HG03196 (cell line): ENCODE measurements around the gene NFRKB.

Source experiments
- ATAC-seq: cut with Tn5 transposase; IDR thresholded peaks from one replicate; pipeline ENCODE4 v1.9.1; 2021; ENCODE audit not compliant: unreplicated experiment

Gene NFRKB

DNA sequence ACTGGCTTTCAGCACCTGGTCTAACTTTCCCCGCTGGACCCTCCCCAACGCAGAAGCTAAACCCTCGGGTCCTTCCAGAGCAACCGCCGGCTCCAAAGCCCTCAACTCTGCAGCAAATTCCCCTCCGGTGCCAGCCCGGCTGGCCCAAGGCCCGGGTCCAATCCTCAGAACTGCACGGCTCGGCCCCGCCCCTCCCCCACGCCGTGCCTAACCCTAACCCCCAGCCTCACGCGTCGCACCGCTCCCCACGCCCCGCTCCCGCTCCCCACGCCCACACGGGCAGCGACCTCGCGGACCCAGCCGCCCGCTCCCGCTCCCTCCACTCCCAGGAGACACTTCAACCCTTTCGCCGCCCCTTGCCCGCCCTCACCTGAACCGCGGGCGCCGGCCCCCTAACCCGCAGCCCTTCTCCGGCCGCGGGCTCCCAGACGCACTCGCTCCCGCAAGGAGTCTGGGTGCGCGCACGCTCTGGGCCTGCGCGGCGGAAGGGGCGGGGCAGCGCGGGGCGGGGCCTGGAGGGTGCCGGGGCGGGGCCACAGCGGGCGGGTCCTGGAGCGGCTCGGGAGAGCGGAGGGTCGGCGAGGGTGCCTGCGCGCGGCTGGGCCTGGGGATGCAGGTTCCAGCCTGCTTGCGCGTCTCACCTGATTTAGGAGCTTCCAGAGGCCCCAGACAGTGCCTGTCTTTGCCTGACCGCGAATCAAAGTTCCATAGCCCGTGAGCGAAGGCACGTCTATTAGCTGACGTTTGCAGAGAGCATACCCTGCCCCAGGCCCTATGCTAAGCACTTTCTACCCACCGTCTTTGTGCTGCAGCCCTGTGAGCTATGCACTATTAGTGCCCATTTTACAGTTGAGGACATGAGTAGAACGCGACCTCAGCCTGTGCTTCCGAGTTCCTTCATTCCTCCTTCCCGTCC, at the start of gene NFRKB:
Gene NFRKB (minus strand): TSS at position 453 of the 916 bp plus-strand sequence. CDS start 2,729 bp downstream, outside the sequence.
- peak; percentile 95 for ATAC-seq

DNA sequence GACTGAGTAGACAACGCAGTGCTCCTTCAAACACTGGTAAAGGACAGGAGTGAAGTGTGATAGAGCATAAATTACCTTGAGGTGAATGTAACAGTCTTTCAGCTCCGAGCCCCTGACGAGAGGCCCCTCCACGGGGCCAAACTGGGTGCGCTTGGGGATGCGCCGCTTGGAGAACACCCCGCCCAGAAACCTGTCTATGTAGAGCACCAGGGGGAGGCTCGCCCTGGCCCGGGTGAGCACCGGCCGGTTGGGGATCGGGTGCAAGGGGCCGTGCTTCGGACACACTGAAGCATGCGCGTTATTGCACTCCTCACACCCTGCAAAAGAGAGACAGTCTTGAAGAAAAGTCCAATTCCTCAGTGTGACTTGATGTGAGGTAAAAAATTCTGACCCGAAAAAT, 49.3 kb upstream of the NFRKB start:
- no peak for ATAC-seq

DNA sequence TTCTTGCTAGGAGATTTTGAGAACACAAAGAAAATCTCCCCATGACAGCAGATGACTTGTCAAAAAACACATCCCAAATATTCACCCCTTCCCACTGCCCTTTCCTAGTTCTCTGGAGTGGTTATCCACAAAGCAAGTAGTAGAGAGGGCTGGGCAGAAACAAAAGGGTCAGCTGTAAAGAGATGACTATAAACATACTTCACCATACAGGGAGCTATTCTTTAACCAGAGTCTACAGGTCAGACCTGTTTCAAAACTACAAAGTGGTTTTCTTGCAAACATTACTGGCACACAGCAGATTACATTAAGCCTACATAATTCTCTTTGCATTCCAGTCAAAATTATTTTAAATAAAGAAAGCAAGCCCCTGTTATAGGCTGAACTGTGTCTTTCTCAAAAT, 47.7 kb upstream of the NFRKB start:
- ATAC-seq = no peak

DNA sequence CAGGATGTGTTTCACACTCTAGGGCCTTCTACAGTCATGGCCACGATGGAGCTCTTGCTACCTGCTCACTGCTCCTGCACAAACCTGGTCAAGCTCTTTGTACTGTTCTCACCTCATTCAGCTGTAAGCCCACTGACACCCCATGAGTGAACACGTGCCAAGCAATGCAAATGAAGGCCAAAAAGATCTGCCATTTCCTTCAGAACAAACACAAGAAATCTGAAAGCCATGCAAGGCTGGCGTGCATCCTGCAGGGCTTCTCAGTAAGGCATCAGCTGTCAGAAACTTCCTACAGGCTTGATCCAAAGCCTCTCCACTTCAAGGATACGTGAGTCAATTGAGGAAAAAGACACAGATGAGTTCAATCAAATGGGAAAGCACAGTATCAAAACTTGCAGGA, 44.1 kb upstream of the NFRKB start:
- ATAC-seq = no peak

DNA sequence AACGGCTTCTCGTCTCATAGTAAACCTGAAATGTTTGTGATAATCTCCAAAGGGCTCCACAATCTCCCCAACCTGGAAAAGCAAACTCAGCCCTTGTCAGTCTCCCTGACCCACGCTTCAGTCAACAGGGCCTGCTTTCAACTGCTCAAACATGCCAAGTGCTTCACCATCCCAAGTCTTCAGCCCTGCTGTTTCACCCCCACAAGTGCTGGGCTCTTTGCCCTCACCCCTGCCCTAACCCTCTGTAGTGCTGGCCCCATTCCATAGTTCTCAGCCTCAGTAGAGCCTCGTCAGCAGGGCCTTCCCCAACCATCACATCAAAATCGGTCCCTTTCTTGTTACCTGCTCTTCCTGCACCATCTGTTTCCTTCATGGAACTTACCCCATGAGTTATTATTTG, 43.4 kb upstream of the NFRKB start:
- ATAC-seq = no peak

DNA sequence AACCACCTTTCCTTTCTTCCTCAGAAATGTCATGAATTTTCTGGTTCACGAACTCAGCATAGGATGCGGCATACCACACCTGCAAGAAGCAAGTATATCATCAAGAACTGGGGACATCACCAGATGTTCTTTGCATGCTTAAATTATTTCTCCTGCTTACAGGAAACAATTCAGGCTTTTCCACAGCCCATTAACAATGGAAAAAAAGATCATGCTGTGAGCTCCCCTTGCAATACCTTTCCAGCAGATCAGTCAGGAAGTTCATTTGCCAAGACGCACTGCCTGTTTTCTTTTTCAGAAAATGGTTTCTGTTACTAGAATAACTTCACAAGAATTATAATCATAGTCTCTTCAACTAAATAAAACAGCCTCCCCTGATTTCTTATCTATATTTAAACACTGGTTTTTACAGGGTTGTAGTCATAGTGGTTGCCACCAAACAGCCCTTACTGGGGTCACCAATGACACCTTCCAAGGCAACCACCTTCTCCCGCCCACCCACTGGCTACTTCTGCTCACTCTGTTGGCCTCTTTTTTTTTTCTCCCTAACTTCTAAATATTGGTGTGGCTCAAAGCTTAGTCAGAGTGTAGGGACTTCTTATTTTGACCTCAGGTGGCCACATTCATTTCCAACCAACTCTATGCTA, 42.3 kb upstream of the NFRKB start:
- ATAC-seq = no peak

DNA sequence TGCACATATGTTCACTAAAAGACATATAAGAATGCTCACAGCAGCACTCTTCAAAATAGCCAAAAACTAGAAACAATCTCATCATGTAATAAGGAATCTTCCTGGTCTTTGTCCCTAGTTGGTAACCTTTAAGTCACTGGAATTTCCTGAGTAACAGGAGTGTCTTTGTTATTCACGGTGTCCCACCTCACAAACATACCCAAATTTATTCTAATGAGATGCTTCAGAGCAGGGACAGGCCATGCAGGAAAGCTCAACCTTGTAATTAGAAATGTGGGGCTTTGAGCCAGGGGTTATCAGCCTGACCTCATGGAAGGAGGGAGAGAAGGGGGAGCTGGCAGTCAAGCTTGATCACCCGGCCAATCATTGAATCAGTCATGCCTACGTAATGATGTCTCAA, 40.3 kb upstream of the NFRKB start:
- ATAC-seq = no peak

DNA sequence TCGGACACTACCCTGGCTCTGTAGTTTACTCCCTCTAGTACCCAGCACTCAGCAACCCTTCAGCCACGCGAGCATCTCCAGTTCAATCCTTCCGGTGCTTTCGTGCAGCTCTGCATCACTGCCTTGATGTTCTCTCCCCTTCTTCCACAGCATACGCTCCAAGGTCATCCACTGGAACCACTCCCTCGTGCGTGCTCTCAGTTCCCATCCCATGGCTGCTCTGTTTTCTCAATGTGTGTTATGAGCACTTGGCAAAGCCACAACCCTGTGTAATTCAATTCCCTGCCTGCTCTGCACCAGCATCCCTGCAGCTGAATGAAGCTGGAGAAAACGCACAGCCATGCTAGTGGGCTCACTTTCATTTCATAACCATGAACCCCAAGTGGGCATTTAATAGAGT, 38.5 kb upstream of the NFRKB start:
- no peak for ATAC-seq

DNA sequence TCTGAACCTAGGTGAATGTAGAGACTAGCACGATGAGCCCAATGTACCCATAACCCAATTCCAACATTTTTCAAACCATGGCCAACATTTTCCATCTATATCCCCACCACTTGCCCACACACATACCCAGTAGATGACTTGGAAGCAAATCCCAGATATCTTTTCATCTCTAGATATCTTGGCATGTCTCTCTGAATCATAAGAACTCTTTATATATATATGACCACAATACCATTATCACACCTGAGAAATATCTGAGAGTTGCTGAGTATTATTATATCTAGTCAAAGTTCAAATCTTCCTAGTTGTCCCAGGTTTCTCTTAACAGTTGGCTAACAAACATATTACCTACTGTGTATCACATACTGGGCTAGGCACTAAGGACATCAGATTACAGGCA, 37.9 kb upstream of the NFRKB start:
- ATAC-seq = no peak

DNA sequence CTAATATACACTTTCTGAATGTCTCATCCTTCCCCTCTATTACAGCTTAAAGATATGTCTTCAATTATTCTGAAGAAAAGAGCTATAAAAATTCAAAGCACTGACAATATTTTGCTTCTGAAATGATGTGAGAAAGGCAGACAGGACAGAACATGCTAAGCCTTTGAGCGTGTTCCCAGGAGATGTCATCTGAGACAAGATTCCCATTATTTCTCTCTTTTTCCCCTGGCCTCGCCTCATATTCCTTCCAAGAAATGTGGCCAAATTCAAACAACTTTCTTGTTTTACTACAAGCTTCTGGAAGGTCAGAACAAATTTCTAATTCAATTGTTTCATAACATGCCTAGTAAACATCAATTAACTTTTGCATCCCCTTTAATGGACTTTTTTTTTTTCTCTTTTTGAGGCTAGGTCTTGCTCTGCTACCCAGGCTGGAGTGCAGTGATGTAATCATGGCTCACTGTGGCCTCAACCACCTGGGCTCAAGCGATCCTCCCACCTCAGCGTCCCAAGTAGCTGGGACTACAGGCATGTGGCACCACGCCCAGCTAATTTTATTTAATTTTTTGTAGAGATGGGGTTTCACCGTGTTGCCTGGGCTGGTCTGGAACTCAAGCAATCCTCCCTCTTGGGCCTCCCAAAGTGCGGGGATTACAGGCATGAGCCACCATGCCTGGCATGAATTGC, 37.1 kb upstream of the NFRKB start:
- no peak for ATAC-seq

DNA sequence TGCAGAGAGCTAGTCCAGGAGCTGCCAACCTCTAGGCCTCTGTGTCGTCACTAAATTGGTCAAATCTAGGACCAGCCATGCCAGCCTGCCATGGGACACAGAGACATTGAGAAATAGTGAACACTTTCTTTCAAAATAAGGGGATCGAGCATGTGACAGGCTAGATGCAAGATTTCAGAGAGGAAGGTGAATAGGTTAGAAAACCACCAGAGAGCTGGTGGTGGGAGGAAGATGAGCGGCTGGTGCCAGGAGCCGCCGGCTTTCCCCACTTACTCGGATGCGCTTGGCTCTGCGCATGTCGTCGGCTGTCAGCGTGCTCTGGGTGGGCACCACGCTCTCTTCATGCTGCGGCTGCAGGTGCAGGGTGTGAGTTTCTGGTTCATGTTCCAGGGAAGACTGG, 35.4 kb upstream of the NFRKB start:
- no peak for ATAC-seq

DNA sequence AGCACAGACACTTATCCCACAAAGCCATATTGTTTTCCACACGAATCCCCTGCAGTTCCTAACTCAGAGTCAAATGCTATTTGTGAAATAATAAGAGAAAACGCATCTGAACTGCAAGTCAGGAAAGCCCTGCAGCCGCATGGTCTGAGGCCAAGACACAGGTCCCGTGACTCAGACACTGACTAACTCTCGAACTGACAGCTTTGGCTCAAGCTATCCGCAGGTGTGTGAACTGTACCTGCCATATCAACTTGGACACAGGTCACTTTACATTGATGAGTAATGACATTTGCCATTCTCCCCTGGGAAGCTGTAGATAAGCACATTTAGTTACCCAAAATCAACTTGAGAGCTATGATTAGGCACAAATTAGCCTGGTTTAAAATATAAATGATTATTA, 34.9 kb upstream of the NFRKB start:
- no peak for ATAC-seq

DNA sequence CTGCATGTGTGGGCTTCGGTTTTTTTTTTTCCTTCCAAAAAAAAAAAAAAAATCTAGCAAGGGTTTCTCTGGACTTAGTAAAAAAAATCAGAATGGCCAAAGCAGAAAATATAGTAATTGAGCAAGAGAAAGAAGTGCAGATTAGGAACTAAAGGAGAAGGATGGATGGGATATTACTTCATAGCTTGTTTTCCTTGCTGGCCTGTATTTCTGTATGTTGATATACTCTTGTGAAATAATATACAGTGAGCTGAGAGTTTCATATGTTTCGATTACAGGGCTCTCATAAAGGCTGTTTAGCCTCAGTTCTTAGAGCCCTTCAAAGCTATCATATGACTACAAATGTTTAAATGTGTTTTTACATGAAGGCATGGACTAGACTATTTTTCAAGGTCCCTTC, 34.3 kb upstream of the NFRKB start:
- no peak for ATAC-seq

DNA sequence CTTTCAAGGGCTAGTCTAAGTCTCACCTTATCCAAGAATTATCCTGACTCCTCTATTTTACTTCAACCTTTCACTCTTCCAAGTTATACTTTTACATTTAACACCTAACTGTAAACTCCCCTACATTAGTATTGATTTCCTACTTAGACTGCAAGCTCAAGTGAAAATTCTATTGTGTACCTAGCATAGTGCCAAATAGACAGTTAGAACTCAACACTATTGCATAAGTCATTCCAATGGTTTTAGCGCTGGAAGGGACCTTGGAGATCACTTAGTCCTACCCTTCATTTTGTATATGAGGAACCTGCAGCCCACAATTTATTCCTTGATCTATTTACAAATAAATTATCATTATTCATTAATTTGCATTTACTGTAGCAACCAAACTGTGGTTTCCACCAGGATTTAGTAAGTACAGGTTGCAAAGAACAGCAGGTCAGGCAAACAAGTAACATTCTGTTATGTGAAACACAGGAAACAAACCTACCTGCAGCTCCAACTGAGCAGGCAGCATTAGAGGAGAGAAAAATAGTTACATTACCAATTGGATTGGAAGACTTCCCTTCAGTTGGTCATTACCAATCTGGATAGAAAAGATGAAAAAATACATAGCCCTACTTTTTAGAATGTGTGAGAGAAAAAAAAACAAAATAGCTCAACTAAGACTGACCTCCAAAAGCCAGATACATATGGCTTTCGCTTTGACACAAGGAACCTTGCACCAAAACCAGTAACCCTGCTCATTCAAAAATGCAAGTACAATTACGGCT, 33.7 kb upstream of the NFRKB start:
- ATAC-seq = no peak

DNA sequence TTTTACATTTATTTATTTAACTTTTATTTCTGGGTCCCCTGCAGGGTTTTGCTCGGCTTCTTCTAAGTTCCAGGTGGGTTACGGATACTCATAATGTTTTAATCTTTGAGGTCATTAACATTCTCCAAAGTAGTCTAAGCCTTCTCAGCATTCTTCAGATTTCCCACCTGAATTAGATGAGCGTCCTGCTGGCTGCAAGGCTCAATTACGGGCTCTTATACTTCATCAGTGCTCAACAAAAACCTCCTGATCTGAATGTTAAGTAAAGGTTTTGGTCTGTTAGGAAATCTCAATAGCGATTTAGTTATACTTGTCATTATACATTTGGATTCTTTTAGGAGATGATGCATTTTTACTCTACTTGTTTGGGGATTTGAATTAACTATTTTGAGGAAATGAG, 27.3 kb upstream of the NFRKB start:
- no peak for ATAC-seq

DNA sequence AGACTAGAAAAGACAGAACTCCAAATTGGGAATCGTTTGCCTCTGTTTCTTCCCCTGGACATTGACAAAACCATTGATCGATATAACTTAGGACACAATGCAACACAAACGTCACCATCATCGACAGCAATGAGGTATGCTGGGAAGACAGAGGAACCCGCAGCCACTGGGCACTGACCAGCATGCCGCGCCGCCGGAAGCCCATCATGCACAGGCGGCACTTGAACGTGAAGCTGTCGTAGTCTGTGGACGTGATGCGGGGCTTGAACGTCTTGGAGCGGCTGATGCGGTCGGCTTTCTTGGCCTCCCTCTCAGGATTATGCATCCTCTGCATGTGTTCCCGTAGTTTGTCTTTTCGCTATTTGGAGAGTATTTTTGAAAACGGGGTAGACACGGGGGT, 23.0 kb upstream of the NFRKB start:
- no peak for ATAC-seq

DNA sequence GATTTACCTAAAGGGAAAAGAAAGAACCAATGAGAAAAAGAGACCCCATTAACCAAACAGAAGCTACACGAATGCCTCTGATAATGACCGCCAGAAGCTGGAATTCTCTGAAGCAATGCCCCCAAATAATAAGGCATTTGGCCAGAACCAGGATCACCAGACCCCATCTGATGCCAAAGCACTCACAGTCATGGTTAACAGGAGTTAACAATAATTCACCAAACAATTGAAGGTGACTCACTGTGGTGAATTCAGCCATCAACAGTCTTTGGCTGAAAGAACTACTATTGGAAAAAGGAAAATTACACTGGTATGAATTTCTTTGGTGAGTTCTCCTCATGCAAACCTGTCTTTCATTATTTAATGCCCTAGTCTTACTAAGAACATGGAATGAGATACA, 21.9 kb upstream of the NFRKB start:
- no peak for ATAC-seq

DNA sequence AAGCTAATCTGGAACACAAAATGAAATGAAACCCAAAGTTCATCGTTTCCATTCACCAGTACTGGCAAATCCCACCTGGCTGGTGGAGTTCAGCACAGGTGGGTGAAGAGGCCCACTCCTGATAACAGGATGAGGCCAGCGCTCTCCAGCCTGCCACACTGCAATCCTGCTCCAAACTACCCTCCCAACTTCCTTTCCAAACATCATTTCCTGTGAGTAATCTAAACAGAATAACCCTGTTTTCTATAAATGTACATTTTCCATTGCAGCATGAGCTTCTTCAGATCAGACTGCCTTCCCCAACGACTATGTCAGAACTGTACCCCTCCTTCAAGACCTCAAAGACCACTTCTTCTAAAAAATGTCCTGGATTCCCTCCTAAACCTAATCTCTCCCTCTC, 15.9 kb upstream of the NFRKB start:
- ATAC-seq = no peak

DNA sequence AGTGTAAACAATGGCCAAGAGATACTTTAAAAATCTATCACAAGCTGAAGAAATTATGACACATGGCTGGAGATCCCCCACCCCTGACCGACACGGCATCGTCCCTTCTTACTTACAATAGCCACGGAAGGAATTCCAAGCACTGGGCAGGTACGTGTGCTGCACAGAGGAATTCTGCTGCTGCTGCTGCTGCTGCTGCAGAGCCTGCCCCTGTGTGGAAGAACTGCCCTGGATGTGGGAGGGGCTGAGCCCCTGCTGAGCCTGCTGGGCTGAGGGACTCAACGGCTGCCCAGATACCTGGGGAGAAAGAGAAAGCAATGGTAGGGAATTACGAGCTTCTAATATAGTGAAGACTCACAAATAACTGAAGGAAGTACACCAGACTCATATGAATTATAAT, 15.0 kb upstream of the NFRKB start:
- ATAC-seq = no peak

DNA sequence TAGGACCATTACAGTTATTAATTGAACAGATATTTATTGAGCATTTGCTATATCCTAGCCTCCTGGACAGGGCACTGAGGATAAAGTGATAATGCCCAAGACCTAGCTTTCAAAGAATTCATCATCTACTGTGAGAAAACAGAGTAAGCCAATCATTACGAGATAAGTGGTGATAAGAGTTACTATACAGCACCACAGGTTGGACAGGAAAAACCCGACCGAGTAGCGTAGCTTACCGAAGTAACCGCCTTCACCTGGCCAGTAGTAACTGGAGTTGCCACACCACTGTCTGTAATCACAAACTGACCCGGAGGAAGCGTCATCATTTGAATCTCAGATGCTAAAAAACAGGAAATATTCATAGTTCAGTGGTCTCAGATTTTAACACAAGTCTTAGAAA, 10.0 kb upstream of the NFRKB start:
- ATAC-seq = no peak

DNA sequence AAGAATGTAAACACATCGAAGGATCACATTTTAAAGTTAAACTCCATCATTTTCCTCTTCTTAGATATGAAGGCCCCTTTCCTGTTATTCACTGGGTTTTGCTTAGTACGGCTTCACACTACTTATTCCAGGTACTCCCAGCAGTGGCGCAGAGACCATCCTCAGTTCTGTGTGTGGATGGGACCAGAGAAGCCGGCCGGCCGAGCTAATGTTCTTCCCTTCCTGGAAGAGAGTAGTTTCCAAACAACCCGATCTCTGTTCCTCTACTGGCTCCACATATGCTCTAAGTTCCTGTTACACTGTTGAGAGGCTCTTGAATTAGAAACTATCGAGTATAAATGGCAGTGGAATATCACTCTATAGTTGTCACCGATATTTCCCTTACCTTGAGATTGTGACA, 684 bp upstream of the NFRKB start:
- no peak for ATAC-seq
